Fibroblast of skin of right quadriceps (primary cell): ENCODE data around the gene GJA8.
"Not testable (repeated sequence)": the region's sequence is repeated elsewhere in the genome, so short reads cannot be mapped to it uniquely, and the experiment has no call there.

Experiments used
- DNase-seq: peaks from one replicate; pipeline ENCODE4 v3.0.0-alpha.2; 2013

The GJA8 gene

DNA sequence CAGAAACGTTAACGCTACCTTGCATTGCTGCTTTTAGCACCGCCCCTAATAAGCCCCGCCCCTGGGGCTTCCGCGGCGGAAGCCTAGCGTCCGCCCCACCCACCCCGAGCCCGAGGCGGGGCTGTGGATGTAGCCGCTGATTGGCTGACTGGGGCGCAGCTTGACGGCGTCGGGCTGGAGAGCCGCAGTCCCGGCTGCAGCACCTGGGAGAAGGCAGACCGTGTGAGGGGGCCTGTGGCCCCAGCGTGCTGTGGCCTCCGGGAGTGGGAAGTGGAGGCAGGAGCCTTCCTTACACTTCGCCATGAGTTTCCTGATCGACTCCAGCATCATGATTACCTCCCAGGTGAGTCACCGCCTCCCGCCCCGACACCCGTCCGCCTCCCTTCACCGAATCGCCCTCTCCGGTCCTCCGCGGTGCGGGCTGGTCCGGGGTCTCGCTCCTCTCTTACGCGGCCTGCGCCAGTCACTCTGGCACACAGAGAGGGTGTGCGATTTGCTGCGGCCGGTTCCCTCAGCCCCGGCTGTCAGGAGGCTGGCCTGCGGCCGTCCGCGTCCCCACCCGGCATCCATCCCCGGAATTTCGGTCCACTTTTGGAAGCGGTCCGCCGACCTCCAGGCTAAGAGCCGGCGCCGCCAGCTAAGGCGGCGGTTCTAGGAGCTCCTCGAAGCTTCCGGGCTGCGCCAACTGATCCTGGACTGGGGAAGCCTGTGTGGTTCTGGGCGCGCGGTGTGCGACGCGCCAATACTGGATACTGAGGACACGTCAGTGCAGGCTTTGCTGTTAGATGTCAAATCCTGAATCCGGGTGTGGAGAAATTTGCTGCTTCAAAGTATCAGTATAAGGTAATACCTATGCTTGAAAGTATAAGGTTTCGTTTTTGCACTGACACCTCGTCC is 25.9 kb downstream of the GJA8 start, which contains the start of gene GPR89B:
TSS of gene GPR89B (plus strand) at position 185 of the 897 bp plus-strand sequence. CDS start at position 302, 117 bp downstream.
- DNase-seq = peak; percentile 83

DNA sequence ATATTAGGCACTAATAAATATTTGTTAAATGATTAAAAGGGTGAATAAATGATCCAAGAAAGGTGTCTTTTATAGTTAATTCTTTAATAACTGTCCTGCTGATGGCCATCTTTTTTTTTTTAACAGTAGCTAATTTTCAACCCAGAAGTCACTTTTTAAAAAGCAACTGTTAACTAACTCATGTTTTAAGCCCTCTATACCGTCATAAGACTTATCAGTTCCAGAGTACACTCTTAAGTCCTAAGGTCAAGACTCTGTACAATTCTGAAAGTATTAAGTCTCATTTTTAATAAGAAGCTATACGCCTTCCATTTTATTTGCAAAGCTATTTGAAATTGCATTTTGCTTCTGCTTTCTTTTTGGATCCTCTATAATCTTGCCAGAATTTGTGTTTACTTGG is 28.5 kb downstream of the GJA8 start:
- not testable (repeated sequence) for DNase-seq

DNA sequence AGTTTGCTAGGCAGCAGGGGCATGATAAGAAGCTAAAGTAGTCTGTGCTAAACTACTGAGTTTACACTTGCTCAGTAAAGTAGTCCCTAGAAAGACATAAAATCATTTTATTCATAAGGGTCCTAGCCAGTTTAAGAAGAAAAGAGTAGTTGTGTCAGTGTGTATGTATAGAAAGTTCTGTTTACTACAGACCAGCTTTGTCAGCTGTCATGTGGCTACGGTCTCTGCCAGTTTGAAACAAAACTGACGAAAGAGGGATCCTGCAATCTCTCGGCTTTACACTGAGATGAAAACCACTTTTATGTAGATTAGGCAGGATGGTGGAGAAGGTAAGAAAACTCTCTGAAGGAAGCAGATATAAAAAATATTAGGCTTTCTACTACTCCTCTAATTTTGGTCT is 32.7 kb downstream of the GJA8 start:
- DNase-seq = not testable (repeated sequence)

DNA sequence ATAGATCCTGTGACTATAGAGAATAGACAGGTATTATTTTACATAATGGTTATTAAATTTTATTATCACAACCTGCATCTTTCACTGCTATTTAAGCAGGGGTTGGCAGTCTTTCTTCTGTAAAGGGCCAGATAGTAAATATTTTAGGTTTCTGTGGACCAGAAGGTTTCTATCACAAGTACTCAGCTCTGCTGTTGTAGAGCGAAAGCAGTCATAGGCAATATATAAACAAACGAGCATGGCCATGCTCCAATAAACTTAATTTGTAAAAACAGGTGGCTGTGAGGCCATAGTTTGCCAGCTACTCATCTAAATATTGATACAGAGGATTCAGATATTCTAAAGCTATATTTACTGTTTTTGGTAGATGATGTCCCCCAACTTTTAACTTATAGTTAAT is 37.9 kb downstream of the GJA8 start:
- not testable (repeated sequence) for DNase-seq

DNA sequence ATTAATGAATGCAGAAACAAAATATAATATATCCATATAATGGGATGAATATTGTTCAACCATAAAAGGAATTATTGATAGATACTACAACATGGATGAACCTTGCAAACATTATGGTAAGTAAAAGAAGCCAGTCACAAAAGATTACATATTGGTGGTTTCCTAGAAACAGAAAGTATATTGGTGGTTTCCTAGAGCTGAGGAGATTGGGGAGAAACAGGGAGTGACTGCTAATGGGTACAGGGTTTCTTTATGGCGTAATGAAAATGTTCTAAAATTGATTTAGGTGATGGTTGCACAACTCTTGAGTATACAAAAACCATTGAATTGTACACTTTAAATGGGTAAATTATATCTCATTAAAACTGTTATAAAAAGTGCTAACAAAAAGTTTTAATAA is 40.0 kb downstream of the GJA8 start:
- not testable (repeated sequence) for DNase-seq

DNA sequence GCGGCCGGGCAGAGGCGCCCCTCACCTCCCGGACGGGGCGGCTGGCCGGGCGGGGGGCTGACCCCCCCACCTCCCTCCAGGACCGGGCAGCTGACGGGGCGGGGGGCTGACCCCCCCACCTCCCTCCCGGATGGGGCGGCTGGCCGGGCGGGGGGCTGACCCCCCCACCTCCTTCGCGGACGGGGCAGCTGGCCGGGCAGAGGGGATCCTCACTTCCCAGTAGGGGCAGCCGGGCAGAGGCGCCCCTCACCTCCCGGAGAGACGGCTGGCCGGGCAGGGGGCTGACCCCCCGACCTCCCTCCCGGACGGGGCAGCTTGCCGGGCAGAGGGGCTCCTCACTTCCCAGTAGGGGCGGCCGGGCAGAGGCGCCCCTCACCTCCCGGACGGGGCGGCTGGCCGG is 46.9 kb downstream of the GJA8 start:
- not testable (repeated sequence) for DNase-seq
